HG03442 (cell line): ENCODE results near the gene PDGFRB.

Experiments used
- ATAC-seq: cut with Tn5 transposase; IDR thresholded peaks from one replicate; pipeline ENCODE4 v1.9.1; 2021; ENCODE audit warnings: mild to moderate bottlenecking, moderate library complexity; ENCODE audit not compliant: unreplicated experiment

Gene PDGFRB

DNA sequence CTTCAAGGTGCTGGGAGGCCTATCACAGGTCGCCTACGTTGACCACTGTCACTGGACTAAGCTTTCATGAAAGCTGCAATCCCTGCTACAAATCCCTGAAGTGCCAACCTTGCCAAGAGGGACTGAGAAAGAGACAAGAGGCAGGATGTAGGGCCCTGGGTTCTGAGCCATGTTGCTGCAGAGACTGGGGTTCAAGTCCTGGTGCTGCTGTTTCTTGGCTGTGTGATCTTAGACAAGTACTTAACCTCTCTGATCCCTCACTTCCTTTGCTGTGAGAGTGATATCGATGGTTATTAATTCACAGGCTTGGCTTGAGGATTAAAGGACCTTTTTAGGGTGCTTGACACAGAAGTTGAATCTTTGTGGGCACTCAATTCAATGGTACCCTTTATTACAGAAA is 84.8 kb downstream of the PDGFRB start:
- ATAC-seq: no peak

DNA sequence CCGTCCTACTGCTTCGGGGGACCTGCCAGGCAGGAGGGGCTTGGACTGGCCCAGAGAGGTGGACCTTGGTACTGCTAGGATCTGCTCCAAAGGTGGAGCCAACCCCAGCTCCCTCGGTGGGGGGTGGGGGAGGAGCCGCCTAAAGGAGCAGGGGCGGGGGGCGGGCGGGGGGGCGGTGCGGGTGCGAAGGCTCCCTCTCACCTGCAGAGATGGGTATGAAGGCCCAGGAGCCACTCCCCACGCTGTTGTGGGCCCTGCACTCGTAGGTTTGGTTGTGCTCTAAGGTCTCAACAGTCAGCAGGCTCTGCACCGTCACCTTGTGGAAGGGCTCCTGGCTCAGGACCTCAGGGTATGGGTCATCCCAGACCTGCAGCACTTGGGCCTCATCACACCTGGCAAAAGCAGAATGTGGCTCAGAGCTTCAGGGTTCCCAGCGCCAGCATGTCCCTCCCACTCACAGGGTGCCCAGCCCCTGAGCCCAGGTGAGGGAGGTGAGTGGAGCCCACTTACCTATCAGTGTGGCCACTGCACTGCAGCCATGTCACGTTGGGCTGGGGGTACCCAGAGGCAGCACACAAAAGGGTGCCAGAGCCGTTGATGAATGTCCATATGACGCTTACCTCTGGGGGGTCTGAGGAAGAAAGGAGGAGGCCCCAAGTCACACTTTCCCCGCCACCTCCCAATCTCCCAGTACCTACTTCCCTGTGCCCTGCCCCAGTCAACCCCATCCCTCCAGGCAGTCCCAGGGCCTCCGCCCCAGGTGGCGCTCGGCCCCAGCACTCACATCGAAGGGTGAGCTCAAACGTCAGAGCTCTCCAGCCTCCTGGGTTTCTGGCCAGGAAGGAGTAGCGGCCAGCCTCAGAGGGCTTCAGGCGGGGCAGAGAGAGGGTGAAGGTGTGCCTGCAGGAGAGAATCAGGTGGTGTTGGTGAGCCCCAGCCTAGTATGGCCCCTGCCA is 85.7 kb downstream of the PDGFRB start:
- ATAC-seq: no peak

DNA sequence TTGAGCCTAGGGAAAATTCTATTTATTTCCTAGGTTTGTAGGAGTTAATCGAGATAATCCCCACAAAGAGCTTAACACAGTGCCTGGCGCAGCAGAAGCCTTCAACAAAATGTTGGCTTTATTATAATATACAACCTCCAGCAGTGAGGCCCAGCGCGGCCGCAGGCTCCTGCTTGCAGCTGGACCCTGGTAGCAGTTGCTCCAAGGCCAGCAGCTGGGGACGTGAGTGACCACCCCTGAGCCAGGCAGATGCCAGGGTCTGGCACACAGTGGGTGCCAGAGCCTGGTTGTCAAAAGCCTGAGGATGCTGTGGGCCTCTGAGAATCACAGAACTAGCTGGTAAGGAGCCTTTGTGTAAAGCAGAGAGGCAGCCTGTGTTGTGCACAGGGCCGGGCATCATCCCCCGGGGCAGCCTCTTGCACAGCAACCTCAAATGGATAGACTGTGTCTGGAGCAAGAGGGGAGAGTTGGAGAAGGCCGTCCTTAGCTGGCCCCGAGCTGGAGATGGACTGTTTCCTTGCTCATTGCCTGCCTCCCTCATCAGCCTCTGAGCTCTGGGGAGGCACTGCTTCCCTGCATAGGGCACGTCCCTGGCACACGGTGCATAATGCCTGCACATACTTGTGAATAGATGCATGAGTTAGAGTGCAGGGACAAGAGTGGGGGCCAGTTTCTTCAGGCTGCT is 86.5 kb downstream of the PDGFRB start:
- ATAC-seq: no peak

DNA sequence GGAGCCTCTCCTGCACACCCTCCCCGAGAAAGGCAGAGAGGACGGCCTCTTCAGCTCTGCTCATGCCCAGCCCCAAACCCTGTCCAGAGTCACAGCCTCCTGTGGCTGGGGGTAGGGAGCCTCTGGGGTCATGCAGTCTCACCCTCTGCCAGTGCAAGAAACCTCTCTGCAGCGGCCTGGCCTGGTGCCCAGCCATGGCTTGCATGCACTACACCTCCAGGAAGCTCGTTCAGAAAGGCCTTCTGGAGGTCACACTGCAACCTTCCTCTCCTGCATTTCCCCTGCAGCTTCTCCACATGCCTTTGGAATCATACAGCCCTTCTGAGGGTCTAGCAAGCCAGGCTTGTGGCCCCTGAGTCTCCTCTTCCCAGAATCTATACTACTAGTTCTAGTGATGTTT is 87.2 kb downstream of the PDGFRB start:
- no peak for ATAC-seq

DNA sequence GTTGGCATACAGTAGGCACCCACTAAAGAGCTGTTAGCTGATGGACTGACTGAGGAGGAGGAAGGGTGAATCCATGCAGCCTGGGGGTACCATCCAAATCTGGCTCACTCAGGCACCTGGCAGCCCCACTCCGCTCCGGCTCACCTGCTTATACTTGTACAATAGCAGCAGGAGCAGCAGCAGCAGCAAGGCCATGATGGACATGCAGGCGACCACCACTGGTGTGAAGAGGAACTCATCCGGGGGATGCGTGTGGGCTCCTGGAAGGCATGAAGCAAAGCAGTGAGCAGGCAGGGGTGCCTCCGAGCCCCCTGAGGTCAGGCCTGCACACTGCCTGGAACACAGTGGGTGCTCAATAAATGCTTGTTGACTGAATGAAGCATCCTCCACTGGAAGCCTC is 87.6 kb downstream of the PDGFRB start:
- ATAC-seq: no peak

DNA sequence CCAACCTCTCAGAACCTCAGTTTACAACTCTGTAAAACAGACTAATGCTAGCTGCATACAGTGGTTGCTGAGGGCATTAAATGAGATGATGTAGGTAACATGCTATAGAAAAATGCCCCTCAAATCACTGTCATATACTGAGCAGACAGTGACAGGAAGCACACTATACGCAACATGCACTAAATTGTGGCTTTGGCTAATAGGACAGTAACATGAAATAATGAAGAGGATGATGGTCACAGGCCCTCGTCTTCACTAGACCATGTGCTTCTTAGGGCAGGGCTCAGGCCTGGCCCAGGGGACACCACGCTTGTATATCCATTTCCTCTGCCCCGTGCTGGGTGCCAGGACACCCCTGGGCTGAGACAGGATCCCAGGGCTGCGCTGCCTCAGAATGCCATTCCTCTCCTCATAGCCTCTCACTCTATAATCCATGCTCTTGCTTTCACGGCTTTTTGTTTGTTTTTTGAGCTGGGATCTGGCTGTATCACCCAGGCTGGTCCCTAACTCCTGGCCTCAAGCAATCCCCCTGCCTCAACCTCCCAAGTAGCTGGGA is 88.2 kb downstream of the PDGFRB start:
- peak; percentile 16 for ATAC-seq

DNA sequence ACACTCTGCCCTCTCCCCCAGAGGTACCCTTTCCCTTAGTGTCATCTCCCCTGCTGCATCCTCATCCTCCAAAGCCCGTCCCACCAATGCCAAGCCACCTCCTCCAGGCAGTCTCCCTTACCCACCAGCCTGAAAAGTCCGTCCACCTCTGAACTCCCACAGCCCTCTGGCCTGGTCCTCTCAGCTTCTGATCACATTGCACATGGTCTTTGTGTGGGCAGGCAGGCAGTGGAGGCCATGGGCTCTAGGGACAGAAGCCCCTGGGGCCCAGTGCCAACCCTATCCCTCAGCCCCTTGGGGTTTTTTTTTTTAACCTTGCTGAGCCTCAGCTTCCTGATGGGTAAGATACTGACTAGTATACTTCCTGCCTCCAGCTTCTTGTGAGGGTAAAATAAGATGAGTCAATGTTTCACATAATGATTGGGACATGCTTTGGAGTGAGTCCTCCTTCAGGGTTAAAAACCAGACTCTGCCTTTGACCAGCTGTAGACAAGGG is 88.7 kb downstream of the PDGFRB start:
- peak; percentile 66 for ATAC-seq

DNA sequence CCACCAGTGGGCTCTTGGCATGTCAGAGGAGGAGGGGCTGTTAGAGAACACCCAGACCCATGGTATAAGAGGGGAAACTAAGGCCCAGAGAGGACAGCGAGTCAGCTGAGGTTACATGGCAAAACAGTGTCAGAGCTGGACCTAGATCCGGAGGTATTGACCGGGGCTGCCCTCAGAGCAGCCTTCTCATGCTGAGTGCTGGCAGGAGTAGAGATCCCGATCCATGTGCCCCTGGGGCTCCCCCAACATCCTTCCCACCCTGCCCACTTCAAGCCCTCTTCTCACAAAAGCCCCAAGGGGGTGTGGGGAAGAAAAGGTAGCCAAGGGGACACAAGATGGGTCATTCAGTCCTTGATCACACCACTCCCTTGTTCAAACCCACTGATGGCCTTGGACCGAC is 89.2 kb downstream of the PDGFRB start:
- ATAC-seq: no peak

DNA sequence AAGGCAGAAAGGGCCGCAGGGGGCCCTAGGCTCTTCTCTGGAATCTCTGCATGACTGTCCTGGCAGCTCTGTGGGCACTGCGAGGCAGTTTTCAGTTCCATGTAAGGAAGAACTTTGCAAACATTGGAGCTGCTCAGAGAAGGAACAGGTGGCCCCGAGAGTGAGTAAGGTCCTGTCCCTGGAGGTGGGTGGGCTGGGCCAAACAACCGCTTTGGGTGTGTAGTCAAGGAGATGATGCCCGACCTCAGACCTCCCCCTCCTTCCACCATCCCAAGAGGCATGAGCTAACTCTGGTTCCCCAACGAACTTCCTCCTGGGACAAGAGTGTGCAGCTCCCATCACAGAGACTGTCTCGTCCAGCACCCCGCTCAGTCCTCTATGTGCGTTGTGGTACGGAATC is 89.8 kb downstream of the PDGFRB start:
- no peak for ATAC-seq

DNA sequence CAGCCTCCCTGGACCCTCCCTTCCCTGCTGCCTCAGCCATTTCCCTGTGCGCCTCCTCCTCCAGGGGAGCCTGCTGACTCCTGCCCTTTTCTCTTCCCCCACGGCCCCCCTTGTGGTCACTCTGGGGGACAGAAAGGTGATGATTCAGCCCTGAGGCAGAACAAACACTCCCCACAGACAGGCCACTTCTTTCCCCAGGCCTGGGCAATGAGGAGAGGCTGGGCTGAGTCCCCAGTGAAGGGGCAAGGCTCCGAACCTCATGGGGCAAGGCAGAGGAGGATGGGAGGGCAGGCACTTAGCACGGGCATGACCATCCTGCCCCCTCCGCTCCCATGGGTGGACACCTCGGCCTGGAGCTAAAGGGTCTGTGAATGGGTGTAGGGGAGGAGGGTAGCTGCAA is 90.3 kb downstream of the PDGFRB start:
- ATAC-seq: no peak

DNA sequence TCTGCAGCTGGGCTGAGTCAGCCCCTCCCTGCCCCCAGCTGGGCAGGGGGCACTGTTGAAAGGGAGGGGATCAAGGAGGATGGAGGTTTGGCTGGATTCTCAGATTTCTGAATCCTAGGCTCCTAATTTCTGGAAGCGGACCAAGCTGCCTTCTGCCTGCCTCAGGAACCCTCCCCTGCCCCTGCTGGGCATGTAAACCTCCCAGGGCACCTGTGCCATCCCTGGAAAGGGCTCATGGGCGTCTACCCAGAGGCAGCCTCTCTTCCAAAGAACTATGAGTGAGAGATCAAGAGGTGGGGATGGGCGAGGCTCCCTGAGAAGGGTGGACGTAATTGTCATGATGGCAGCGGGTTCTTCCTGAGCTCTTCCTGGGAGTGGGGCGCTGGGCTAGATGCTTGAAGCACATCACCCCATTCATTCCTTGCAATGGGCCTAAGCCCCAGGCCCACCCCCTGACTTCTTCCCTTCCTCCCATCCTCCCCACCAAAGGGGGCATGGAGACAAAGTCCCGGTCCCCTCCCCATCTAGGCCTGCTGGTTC is 90.9 kb downstream of the PDGFRB start:
- ATAC-seq: no peak
